CD14-positive monocyte (primary cell): Measurements from ENCODE around the gene CD14. TPM values are rescaled to one million over a fixed set of nuclear protein-coding genes. Genes with fewer than 3 reads are reported as not detected.
"Not testable (repeated sequence)": the region's sequence is repeated elsewhere in the genome, so short reads cannot be mapped to it uniquely, and the experiment has no call there.

Experiments used
- DNase-seq, 3 donors: peaks; one replicate each; pipeline ENCODE4 v3.0.0-alpha.2; 2011 to 2022
- H2AFZ ChIP-seq: 2 replicates; pipeline ENCODE4 v1.6.0; 2012; ENCODE audit warnings: mild to moderate bottlenecking, low read depth, low read length, inconsistent platforms; ENCODE audit not compliant: insufficient read depth, poor library complexity, severe bottlenecking
- H3K27ac ChIP-seq, 2 donors: 1 replicate in 1 of 2; 2 replicates in 1 of 2; pipeline ENCODE4 v1.5.1; 2012 to 2013; ENCODE audit warnings: low read length in 2 of 2, control low read depth in 1 of 2, inconsistent platforms in 1 of 2, low read depth in 1 of 2, mild to moderate bottlenecking in 1 of 2
- H3K27me3 ChIP-seq, 2 donors: one replicate each; pipeline versions ENCODE4 v1.6.0 to v1.6.1; 2011 to 2013; ENCODE audit warnings: low read length in 2 of 2; ENCODE audit not compliant: control insufficient read depth in 2 of 2, insufficient read depth in 2 of 2
- H3K36me3 ChIP-seq, 2 donors: replicated peaks in 1 of 2; 1 replicate in 1 of 2; 2 replicates in 1 of 2; pipeline versions ENCODE4 v1.5.1 to v1.6.1; 2012 to 2013; ENCODE audit warnings: low read length in 2 of 2, control low read depth in 1 of 2, inconsistent platforms in 1 of 2, mild to moderate bottlenecking in 1 of 2; ENCODE audit not compliant: insufficient read depth in 2 of 2, control insufficient read depth in 1 of 2
- H3K4me1 ChIP-seq, 2 donors: 1 replicate in 1 of 2; 2 replicates in 1 of 2; pipeline versions ENCODE4 v1.5.1 to v1.6.1; 2012 to 2013; ENCODE audit warnings: low read length in 2 of 2, control low read depth in 1 of 2, inconsistent platforms in 1 of 2, mild to moderate bottlenecking in 1 of 2, moderate library complexity in 1 of 2; ENCODE audit not compliant: insufficient read depth in 2 of 2, control insufficient read depth in 1 of 2
- H3K4me2 ChIP-seq: replicated peaks from 2 replicates; pipeline ENCODE3; 2012; ENCODE audit warnings: low read length, moderate library complexity, mild to moderate bottlenecking; ENCODE audit not compliant: poor library complexity, severe bottlenecking; ENCODE audit errors: extremely low read depth
- H3K4me3 ChIP-seq, 3 experiments: fragments of 200-600 bp in 1 of 3; sonication (generic) in 1 of 3; replicated peaks in 1 of 3; 1 replicate in 2 of 3; 2 replicates in 1 of 3; pipeline ENCODE4 v1.5.1; 2011 to 2013; ENCODE audit warnings: low read length in 3 of 3, mild to moderate bottlenecking in 3 of 3, control low read depth in 2 of 3, low read depth in 2 of 3, inconsistent platforms in 1 of 3, moderate library complexity in 1 of 3
- H3K79me2 ChIP-seq: 2 replicates; pipeline ENCODE4 v1.6.0; 2012; ENCODE audit warnings: mild to moderate bottlenecking, control low read depth, inconsistent platforms, low read length, moderate library complexity; ENCODE audit not compliant: insufficient read depth
- H3K9ac ChIP-seq: 2 replicates; pipeline ENCODE4 v1.6.0; 2017; ENCODE audit warnings: low read length, mild to moderate bottlenecking; ENCODE audit not compliant: insufficient read depth, poor library complexity, severe bottlenecking
- H3K9me3 ChIP-seq, 2 donors: replicated peaks in 1 of 2; 1 replicate in 1 of 2; 2 replicates in 1 of 2; pipeline versions ENCODE4 v1.5.1 to v1.6.1; 2012 to 2013; ENCODE audit warnings: low read length in 2 of 2, control low read depth in 1 of 2; ENCODE audit not compliant: control insufficient read depth in 1 of 2, insufficient read depth in 1 of 2
- H4K20me1 ChIP-seq: 2 replicates; pipeline ENCODE4 v1.6.0; 2012; ENCODE audit warnings: mild to moderate bottlenecking, low read length, control low read depth, moderate library complexity; ENCODE audit not compliant: insufficient read depth
- H3K27ac Mint-ChIP-seq, 7 donors: one replicate each; pipeline ENCODE4 v1.8.0; 2020; ENCODE audit warnings: mild to moderate bottlenecking in 7 of 7, mixed read lengths in 7 of 7, moderate library complexity in 6 of 7, inconsistent platforms in 2 of 7
- H3K27me3 Mint-ChIP-seq, 3 donors: one replicate each; pipeline ENCODE4 v1.8.0; 2021 to 2022; ENCODE audit warnings: low read depth in 3 of 3, mild to moderate bottlenecking in 3 of 3, mixed read lengths in 3 of 3, moderate library complexity in 3 of 3, inconsistent platforms in 1 of 3
- H3K36me3 Mint-ChIP-seq, 2 donors: one replicate each; pipeline ENCODE4 v1.8.0; 2020; ENCODE audit warnings: mixed read lengths in 2 of 2, inconsistent platforms in 1 of 2, mild to moderate bottlenecking in 1 of 2
- H3K4me1 Mint-ChIP-seq: one replicate; pipeline ENCODE4 v1.8.0; 2020; ENCODE audit warnings: mild to moderate bottlenecking, mixed read lengths
- H3K4me3 Mint-ChIP-seq, 2 donors: one replicate each; pipeline ENCODE4 v1.8.0; 2020; ENCODE audit warnings: mild to moderate bottlenecking in 2 of 2, mixed read lengths in 2 of 2, moderate library complexity in 1 of 2
- H3K9me3 Mint-ChIP-seq, 7 donors: one replicate each; pipeline ENCODE4 v1.8.0; 2020 to 2022; ENCODE audit warnings: mixed read lengths in 7 of 7, mild to moderate bottlenecking in 6 of 7, moderate library complexity in 6 of 7, inconsistent platforms in 2 of 7
- CTCF ChIP-seq: fragments of 200-600 bp; IDR thresholded peaks from one replicate; pipeline ENCODE4 v1.8.0; 2022; ENCODE audit warnings: antibody characterized with exemption, mild to moderate bottlenecking
- WGBS: methylation state at CpG from one replicate; pipeline ENCODE4 v1.1.5; 2013; ENCODE audit warnings: missing lambda C conversion rate; ENCODE audit not compliant: insufficient coverage; 5-methylcytosine and 5-hydroxymethylcytosine counted together
- intact Hi-C, 2 donors: fragments of 100-400 bp; cut with micrococcal nuclease; formaldehyde crosslinking; loops; one replicate each; pipeline versions ENCODE4 v1.15.0 to v1.15.1; 2023
- polyA plus RNA-seq, 3 donors: library from polyadenylated mRNA; depleted of rRNA in 1 of 3; unstranded in 2 of 3; stranded (reverse) in 1 of 3; fragments of 300-500 nt in 2 of 3; fragments of >200 nt in 1 of 3; fragmentation: Illumina TruSeq in 2 of 3; gene quantifications; 1 replicate in 2 of 3; 2 replicates in 1 of 3; pipeline ENCODE4 v1.2.3, GENCODE V29; 2012 to 2021

The CD14 gene
- polyA plus RNA-seq, 3 donors = 1,687 to 3,095 (median 2,434) TPM

DNA sequence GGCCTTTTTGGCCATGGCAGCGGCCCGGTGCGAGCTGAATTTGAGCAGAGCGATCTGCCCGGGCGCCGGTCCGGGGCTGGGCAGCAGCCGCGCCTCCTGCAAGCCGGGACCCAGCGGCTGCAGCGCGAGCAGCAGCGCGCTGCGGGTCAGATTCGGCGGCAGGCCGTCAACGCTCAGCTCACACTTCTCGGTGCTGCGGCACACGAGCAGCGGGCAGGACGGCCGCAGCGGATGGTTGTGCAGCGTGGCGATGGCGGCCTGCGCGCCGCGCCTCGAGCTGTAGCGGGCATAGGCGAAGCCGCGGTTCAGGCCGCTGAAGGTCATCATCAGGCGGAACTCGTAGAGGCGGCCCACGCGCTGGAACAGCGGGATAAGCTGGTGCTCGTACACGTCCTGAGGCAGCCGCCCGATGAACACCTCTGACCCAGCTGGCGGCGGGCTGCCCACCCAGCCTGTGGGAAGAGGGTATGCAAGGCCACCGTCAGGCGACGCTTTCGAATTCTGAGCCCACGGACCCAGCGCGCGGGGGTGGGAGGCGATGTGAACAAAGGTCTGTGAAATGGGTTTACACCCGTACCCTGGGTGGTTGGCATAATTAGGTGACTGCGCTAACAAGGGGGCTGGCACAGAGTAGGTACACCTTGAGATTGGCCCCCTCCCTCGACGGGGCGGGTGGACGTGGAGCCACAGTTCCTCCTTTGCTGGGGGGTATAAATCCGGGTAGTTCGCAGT, 39.6 kb upstream of the CD14 start:
- H4K20me1 ChIP-seq = peaks cover 22% of the 10 kb centered on the region
- H3K27ac ChIP-seq = no peak overlapping the region
- H3K4me1 Mint-ChIP-seq = peaks cover 3% of the 10 kb centered on the region
- no peak overlapping the region for H3K9ac ChIP-seq
- no peak for TF ChIP-seq CTCF
- peaks cover 83 to 99% of the 10 kb centered on the region in 2 donors for H3K36me3 Mint-ChIP-seq
- H3K4me3 Mint-ChIP-seq = no peak overlapping the region
- intact Hi-C loops = no loop called here
- H3K4me2 ChIP-seq = no peak overlapping the region
- H3K9me3 Mint-ChIP-seq = peaks cover 0 to 5% (median 0%) of the 10 kb centered on the region in 7 donors
- H3K36me3 ChIP-seq = peaks cover 82 to 99% of the 10 kb centered on the region in 2 donors
- H3K4me1 ChIP-seq = no peaks in the 10 kb centered on the region
- H3K4me3 ChIP-seq = no peak overlapping the region
- peak overlapping the region in 1 of 7 donors; percentile 31 for H3K27ac Mint-ChIP-seq
- H3K9me3 ChIP-seq = no peaks in the 10 kb centered on the region
- H2AFZ ChIP-seq = no peak overlapping the region
- peaks cover 0 to 2% (median 2%) of the 10 kb centered on the region in 3 donors for H3K27me3 Mint-ChIP-seq
- H3K79me2 ChIP-seq = peaks cover 6% of the 10 kb centered on the region
- DNase-seq = peak in 2 of 3 donors; percentile 15 to 18
- H3K27me3 ChIP-seq = no peaks in the 10 kb centered on the region
- WGBS = 97% methylated on average over 67 of the region's 70 CpGs

- Histone ChIP-seq H3K9me3 (no peaks in the 10 kb centered on the region), H3K27ac (no peak overlapping the region), H2AFZ (no peak overlapping the region), H3K4me2 (no peak overlapping the region), H4K20me1 (peaks cover 33% of the 10 kb centered on the region), H3K4me3 (no peak overlapping the region), H3K4me1 (no peaks in the 10 kb centered on the region), H3K36me3 (peaks cover 74 to 99% of the 10 kb centered on the region in 2 donors), H3K9ac (no peak overlapping the region), H3K79me2 (peaks cover 16% of the 10 kb centered on the region), H3K27me3 (no peaks in the 10 kb centered on the region)
- 100% methylated on average over 3 of the region's 7 CpGs for WGBS
- Mint-ChIP-seq H3K27me3 (peaks cover 0 to 2% (median 2%) of the 10 kb centered on the region in 3 donors), H3K9me3 (peaks cover 0 to 5% (median 0%) of the 10 kb centered on the region in 7 donors), H3K4me3 (no peak overlapping the region), H3K4me1 (peaks cover 10% of the 10 kb centered on the region), H3K36me3 (peaks cover 79 to 96% of the 10 kb centered on the region in 2 donors), H3K27ac (peak overlapping the region in 1 of 7 donors; percentile 15)
- TF ChIP-seq CTCF = no peak
- intact Hi-C loops = no loop called here
- no peak for DNase-seq
Observed at GRCh38 chr5:140671472-140672125, 38.6 kb upstream of the CD14 start.

DNA sequence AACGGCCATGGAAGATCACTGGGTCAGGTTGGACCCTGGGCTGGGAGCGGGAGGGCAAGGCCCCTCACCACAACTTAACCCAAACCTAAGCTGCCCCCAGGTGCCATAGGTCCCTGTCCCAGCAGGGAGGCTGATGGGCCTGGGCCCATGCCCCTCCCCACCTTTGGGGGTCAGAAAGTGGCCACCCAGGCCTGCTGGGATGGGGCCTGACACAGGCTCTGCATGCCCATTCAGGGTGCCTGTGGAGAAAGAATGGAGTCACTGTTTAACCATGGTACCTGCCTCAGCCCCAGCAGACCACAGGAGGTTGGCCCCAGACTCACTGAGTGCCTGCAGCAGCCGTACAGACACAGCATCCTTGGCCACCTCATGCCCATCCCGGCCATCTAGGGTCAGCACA, 38.1 kb upstream of the CD14 start:
- H3K9me3 Mint-ChIP-seq, DNase-seq, H3K4me1 ChIP-seq, H3K4me3 Mint-ChIP-seq, H3K9me3 ChIP-seq, intact Hi-C loops, H3K27me3 Mint-ChIP-seq, H3K27ac ChIP-seq, H3K4me3 ChIP-seq, H3K9ac ChIP-seq, H3K4me2 ChIP-seq, H3K27me3 ChIP-seq, H2AFZ ChIP-seq: not testable (repeated sequence)
- peak overlapping the region in 1 of 7 donors; percentile 10 for H3K27ac Mint-ChIP-seq
- H3K36me3 Mint-ChIP-seq = peaks cover 73 to 90% of the 10 kb centered on the region in 2 donors
- H3K4me1 Mint-ChIP-seq = peaks cover 16% of the 10 kb centered on the region
- Histone ChIP-seq H3K79me2 (peaks cover 22% of the 10 kb centered on the region), H3K36me3 (peaks cover 68 to 95% of the 10 kb centered on the region in 2 donors), H4K20me1 (peaks cover 38% of the 10 kb centered on the region)
- no CpG with 5 or more reads among the region's 4 CpGs for WGBS
